Uterus (tissue), 2 donors: ENCODE measurements around the gene ZNF20.

Experiments used
- POLR2A ChIP-seq, 2 donors: fragments of 450-650 bp; IDR thresholded peaks; one replicate each; pipeline ENCODE4 v1.6.1; 2016; ENCODE audit warnings: antibody characterized with exemption in 2 of 2, mild to moderate bottlenecking in 1 of 2, moderate library complexity in 1 of 2
- TF ChIP-seq, protein P1 (sequence below), 4 experiments: fragments of 200-600 bp in 2 of 4; fragments of 450-650 bp in 2 of 4; sonication (generic) in 2 of 4; IDR thresholded peaks; one replicate each; pipeline ENCODE4 v1.5.1; 2016 to 2019; ENCODE audit warnings: antibody characterized with exemption in 4 of 4, mild to moderate bottlenecking in 2 of 4, moderate library complexity in 1 of 4

DNA sequence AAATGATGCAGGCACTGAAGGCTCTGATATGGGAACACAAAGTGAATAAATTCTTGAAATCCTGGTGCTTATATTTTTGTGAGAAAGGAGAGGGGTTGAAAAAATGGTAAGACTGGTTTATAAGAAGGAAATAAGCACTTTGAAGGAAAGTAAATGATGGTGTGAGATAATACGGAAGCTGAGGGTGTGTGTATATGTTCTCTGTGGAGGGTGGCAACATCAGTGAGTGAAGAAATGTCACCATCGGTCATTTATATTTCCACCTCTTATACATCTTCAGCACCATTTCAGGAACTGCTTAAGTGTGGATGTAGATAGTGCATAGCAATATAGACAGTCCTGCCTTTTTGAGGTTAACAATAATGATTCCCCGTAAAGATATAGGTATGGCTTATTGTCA, 40.2 kb upstream of the ZNF20 start:
- TF ChIP-seq POLR2A (IDR thresholded peaks at IDR 0.05) = no peak
- TF ChIP-seq, protein P1, sequence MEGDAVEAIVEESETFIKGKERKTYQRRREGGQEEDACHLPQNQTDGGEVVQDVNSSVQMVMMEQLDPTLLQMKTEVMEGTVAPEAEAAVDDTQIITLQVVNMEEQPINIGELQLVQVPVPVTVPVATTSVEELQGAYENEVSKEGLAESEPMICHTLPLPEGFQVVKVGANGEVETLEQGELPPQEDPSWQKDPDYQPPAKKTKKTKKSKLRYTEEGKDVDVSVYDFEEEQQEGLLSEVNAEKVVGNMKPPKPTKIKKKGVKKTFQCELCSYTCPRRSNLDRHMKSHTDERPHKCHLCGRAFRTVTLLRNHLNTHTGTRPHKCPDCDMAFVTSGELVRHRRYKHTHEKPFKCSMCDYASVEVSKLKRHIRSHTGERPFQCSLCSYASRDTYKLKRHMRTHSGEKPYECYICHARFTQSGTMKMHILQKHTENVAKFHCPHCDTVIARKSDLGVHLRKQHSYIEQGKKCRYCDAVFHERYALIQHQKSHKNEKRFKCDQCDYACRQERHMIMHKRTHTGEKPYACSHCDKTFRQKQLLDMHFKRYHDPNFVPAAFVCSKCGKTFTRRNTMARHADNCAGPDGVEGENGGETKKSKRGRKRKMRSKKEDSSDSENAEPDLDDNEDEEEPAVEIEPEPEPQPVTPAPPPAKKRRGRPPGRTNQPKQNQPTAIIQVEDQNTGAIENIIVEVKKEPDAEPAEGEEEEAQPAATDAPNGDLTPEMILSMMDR (IDR thresholded peaks at IDR 0.05) = no peak
